Hepatocyte (in vitro differentiated cells): ENCODE measurements around the gene CHPT1. TPM values are rescaled to one million over a fixed set of nuclear protein-coding genes. Genes with fewer than 3 reads are reported as not detected.
"Not testable (repeated sequence)": the region's sequence is repeated elsewhere in the genome, so short reads cannot be mapped to it uniquely, and the experiment has no call there.

Experiments
- DNase-seq: peaks from one replicate; pipeline ENCODE4 v3.0.0-alpha.2; 2016; ENCODE audit warnings: low spot score
- H2AFZ ChIP-seq: fragments of 200-600 bp; sonication (generic); 2 replicates; pipeline ENCODE4 v1.6.0; 2016; ENCODE audit warnings: antibody characterized with exemption, mild to moderate bottlenecking
- H3K27ac ChIP-seq: fragments of 200-600 bp; sonication (generic); 2 replicates; pipeline ENCODE4 v1.5.1; 2016; ENCODE audit warnings: mild to moderate bottlenecking
- H3K27me3 ChIP-seq: fragments of 200-600 bp; sonication (generic); 2 replicates; pipeline ENCODE4 v1.6.1; 2016
- H3K36me3 ChIP-seq: fragments of 200-600 bp; sonication (generic); replicated peaks from 2 replicates; pipeline ENCODE4 v1.5.1; 2016; ENCODE audit warnings: low read depth; ENCODE audit not compliant: insufficient read depth
- H3K4me1 ChIP-seq: fragments of 200-600 bp; sonication (generic); 2 replicates; pipeline ENCODE4 v1.5.1; 2016; ENCODE audit warnings: mild to moderate bottlenecking, moderate library complexity; ENCODE audit not compliant: insufficient read depth
- H3K4me2 ChIP-seq: fragments of 200-600 bp; sonication (generic); 2 replicates; pipeline ENCODE4 v1.6.0; 2016
- H3K4me3 ChIP-seq: fragments of 200-600 bp; sonication (generic); 2 replicates; pipeline ENCODE4 v1.5.1; 2016; ENCODE audit warnings: mild to moderate bottlenecking
- H3K79me2 ChIP-seq: fragments of 200-600 bp; sonication (generic); 2 replicates; pipeline ENCODE4 v1.6.0; 2017; ENCODE audit warnings: mild to moderate bottlenecking
- H3K9me2 ChIP-seq: fragments of 200-600 bp; sonication (generic); replicated peaks from 2 replicates; pipeline ENCODE4 v1.6.0; 2017; ENCODE audit warnings: mild to moderate bottlenecking; ENCODE audit not compliant: insufficient read depth
- H3K9me3 ChIP-seq: fragments of 200-600 bp; sonication (generic); 2 replicates; pipeline ENCODE4 v1.5.1; 2016; ENCODE audit warnings: low read depth, mild to moderate bottlenecking
- H4K20me1 ChIP-seq: fragments of 200-600 bp; sonication (generic); 2 replicates; pipeline ENCODE4 v1.6.0; 2016; ENCODE audit warnings: mild to moderate bottlenecking; ENCODE audit not compliant: insufficient read depth, poor library complexity, severe bottlenecking
- EZH2 ChIP-seq: fragments of 200-600 bp; sonication (generic); IDR thresholded peaks from 2 replicates; pipeline ENCODE4 v1.6.1; 2016; ENCODE audit warnings: antibody characterized with exemption, mild to moderate bottlenecking, borderline replicate concordance
- EZH2phosphoT487 ChIP-seq: fragments of 200-600 bp; sonication (generic); IDR thresholded peaks from one replicate; pipeline ENCODE4 v1.6.1; 2018; ENCODE audit warnings: antibody characterized with exemption, mild to moderate bottlenecking, low read depth, moderate library complexity; ENCODE audit not compliant: unreplicated experiment, severe bottlenecking
- WGBS: methylation state at CpG from one replicate; pipeline ENCODE4 v1.1.6; 2016; ENCODE audit warnings: low lambda C conversion rate; ENCODE audit errors: missing lambda C conversion rate; 5-methylcytosine and 5-hydroxymethylcytosine counted together
- polyA plus RNA-seq: library from polyadenylated mRNA; unstranded; fragments of >200 nt; fragmentation: Nextera tagmentation; extraction: Ambion mirVana; gene quantifications from 2 replicates; pipeline ENCODE4 v1.2.1, GENCODE V29; 2016
- total RNA-seq: library from RNA; depleted of rRNA; stranded (reverse); fragments of >200 nt; gene quantifications from 2 replicates; pipeline ENCODE4 v1.2.3, GENCODE V29; 2014
- TF ChIP-seq, protein P1 (sequence below): fragments of 200-600 bp; sonication (generic); IDR thresholded peaks from 2 replicates; pipeline ENCODE4 v1.5.1; 2016; ENCODE audit warnings: antibody characterized with exemption, mild to moderate bottlenecking; ENCODE audit not compliant: poor library complexity

The CHPT1 gene
- total and polyA plus RNA-seq, 2 experiments from 2014 or later, result 92.3 to 127 TPM

GRCh38 chr12:101671833-101672232 is 25.6 kb upstream of the CHPT1 start:
- no peak overlapping the region for H2AFZ ChIP-seq
- no peaks in the 10 kb centered on the region for H3K9me2 ChIP-seq
- 93% methylated on average over 4 of the region's 4 CpGs for WGBS
- H3K27me3 ChIP-seq, result no peaks in the 10 kb centered on the region
- TF ChIP-seq EZH2phosphoT487, result no peak
- no peak for TF ChIP-seq EZH2
- TF ChIP-seq, protein P1, sequence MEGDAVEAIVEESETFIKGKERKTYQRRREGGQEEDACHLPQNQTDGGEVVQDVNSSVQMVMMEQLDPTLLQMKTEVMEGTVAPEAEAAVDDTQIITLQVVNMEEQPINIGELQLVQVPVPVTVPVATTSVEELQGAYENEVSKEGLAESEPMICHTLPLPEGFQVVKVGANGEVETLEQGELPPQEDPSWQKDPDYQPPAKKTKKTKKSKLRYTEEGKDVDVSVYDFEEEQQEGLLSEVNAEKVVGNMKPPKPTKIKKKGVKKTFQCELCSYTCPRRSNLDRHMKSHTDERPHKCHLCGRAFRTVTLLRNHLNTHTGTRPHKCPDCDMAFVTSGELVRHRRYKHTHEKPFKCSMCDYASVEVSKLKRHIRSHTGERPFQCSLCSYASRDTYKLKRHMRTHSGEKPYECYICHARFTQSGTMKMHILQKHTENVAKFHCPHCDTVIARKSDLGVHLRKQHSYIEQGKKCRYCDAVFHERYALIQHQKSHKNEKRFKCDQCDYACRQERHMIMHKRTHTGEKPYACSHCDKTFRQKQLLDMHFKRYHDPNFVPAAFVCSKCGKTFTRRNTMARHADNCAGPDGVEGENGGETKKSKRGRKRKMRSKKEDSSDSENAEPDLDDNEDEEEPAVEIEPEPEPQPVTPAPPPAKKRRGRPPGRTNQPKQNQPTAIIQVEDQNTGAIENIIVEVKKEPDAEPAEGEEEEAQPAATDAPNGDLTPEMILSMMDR, result no peak
- H4K20me1 ChIP-seq, result no peaks in the 10 kb centered on the region
- no peak overlapping the region for H3K27ac ChIP-seq
- no peaks in the 10 kb centered on the region for H3K36me3 ChIP-seq
- no peaks in the 10 kb centered on the region for H3K79me2 ChIP-seq
- no peak overlapping the region for H3K4me3 ChIP-seq
- no peaks in the 10 kb centered on the region for H3K4me1 ChIP-seq
- H3K9me3 ChIP-seq, result no peaks in the 10 kb centered on the region
- no peak for DNase-seq
- H3K4me2 ChIP-seq, result no peak overlapping the region

GRCh38 chr12:101675555-101675954 is 21.9 kb upstream of the CHPT1 start:
- no peaks in the 10 kb centered on the region for H3K36me3 ChIP-seq
- H4K20me1 ChIP-seq, result no peaks in the 10 kb centered on the region
- H3K27ac ChIP-seq, result no peak overlapping the region
- DNase-seq, result no peak
- H3K9me3 ChIP-seq, result no peaks in the 10 kb centered on the region
- no peak overlapping the region for H3K4me3 ChIP-seq
- 87% methylated on average over 2 of the region's 2 CpGs for WGBS
- no peaks in the 10 kb centered on the region for H3K79me2 ChIP-seq
- no peaks in the 10 kb centered on the region for H3K9me2 ChIP-seq
- H3K4me2 ChIP-seq, result no peak overlapping the region
- H3K27me3 ChIP-seq, result no peaks in the 10 kb centered on the region
- H3K4me1 ChIP-seq, result no peaks in the 10 kb centered on the region
- no peak overlapping the region for H2AFZ ChIP-seq
- TF ChIP-seq, protein P1, result no peak
- TF ChIP-seq EZH2 (no peak), EZH2phosphoT487 (no peak)

GRCh38 chr12:101676497-101676896 is 20.9 kb upstream of the CHPT1 start:
- not testable (repeated sequence) for H3K4me3 ChIP-seq, H3K4me1 ChIP-seq, H3K79me2 ChIP-seq, H2AFZ ChIP-seq, DNase-seq, H3K27me3 ChIP-seq, H4K20me1 ChIP-seq, H3K36me3 ChIP-seq, H3K27ac ChIP-seq, H3K4me2 ChIP-seq, H3K9me3 ChIP-seq, H3K9me2 ChIP-seq
- 73% methylated on average over 3 of the region's 3 CpGs for WGBS

- H3K4me3 ChIP-seq, result no peak overlapping the region
- no peaks in the 10 kb centered on the region for H3K27me3 ChIP-seq
- H4K20me1 ChIP-seq, result no peaks in the 10 kb centered on the region
- H3K36me3 ChIP-seq, result no peaks in the 10 kb centered on the region
- no peak for DNase-seq
- no peaks in the 10 kb centered on the region for H3K9me3 ChIP-seq
- no peaks in the 10 kb centered on the region for H3K9me2 ChIP-seq
- no peak overlapping the region for H2AFZ ChIP-seq
- no peak overlapping the region for H3K4me2 ChIP-seq
- H3K4me1 ChIP-seq, result no peaks in the 10 kb centered on the region
- TF ChIP-seq EZH2, result no peak
- TF ChIP-seq, protein P1, result no peak
- no peak for TF ChIP-seq EZH2phosphoT487
- no peaks in the 10 kb centered on the region for H3K79me2 ChIP-seq
- no peak overlapping the region for H3K27ac ChIP-seq
Observed at GRCh38 chr12:101678081-101678480, 19.4 kb upstream of the CHPT1 start.
